GM12878 (cell line): ENCODE results near the gene GNG5. TPM values are rescaled to one million over a fixed set of nuclear protein-coding genes. Genes with fewer than 3 reads are reported as not detected.
A peak's percentile ranks its signal among the peaks of the same experiment; 100 is the strongest.

Experiments used
- ATAC-seq: fragments of 200-7000 bp; cut with Tn5 transposase; 3 replicates; pipeline ENCODE4 v1.9.1; 2020; ENCODE audit warnings: mild to moderate bottlenecking, moderate library complexity
- BruUV-seq: library from RNA; stranded (reverse); fragments of 400-500 nt; replicated peaks from 2 replicates; lab custom pipeline; 2021; lab: Mats Ljungman, UMichigan
- CTCF ChIA-PET: fragments of 300-600 bp; sonication (Branson Sonifier 250); formaldehyde crosslinking; extraction: SDS; loops from one replicate; lab custom pipeline; 2021; ENCODE audit warnings: inconsistent platforms; lab: Yijun Ruan, JAX
- POLR2A ChIA-PET: fragments of 350-600 bp; formaldehyde crosslinking; extraction: SDS; loops from one replicate; lab custom pipeline; 2021; ENCODE audit warnings: inconsistent platforms; lab: Charles Lee
- RAD21 ChIA-PET: fragments of 300-600 bp; sonication (Branson Sonifier 250); formaldehyde crosslinking; loops from one replicate; lab custom pipeline; 2023; ENCODE audit warnings: antibody characterized with exemption; ENCODE audit not compliant: unreplicated experiment; lab: Charles Lee
- SMC1A ChIA-PET: fragments of 300-600 bp; sonication (Branson Sonifier 250); formaldehyde crosslinking; loops from one replicate; lab custom pipeline; 2023; ENCODE audit not compliant: unreplicated experiment, uncharacterized antibody; lab: Charles Lee
- DNase-seq: peaks from one replicate; pipeline ENCODE4 v3.0.0-alpha.2; 2011; ENCODE audit warnings: low read depth, low spot score
- FAIRE-seq: peaks from 3 replicates; lab custom pipeline; 2011; peaks lifted over from hg19 to GRCh38; lab: Jason Lieb, UNC
- H2AFZ ChIP-seq: 2 replicates; pipeline ENCODE4 v1.6.0; 2011; ENCODE audit warnings: low read depth, low read length, control low read depth; ENCODE audit not compliant: control insufficient read depth
- H3K27ac ChIP-seq: 2 replicates; pipeline ENCODE4 v1.5.1; 2011; ENCODE audit warnings: control low read depth; ENCODE audit not compliant: control insufficient read depth, insufficient read depth
- H3K27me3 ChIP-seq, 2 experiments: replicated peaks in 1 of 2; 2 replicates each; pipeline versions ENCODE4 v1.6.0 to v1.6.1; 2011; ENCODE audit warnings: low read length in 1 of 2; ENCODE audit not compliant: control insufficient read depth in 2 of 2, insufficient read depth in 2 of 2
- H3K36me3 ChIP-seq, 2 experiments: 2 replicates each; pipeline ENCODE4 v1.5.1; 2011; ENCODE audit warnings: low read length in 1 of 2; ENCODE audit not compliant: control insufficient read depth in 2 of 2, insufficient read depth in 2 of 2
- H3K4me1 ChIP-seq: 2 replicates; pipeline ENCODE4 v1.6.1; 2011; ENCODE audit warnings: mild to moderate bottlenecking, low read length, moderate library complexity, mixed read lengths; ENCODE audit not compliant: control insufficient read depth, insufficient read depth
- H3K4me2 ChIP-seq: 2 replicates; pipeline ENCODE4 v1.6.0; 2011; ENCODE audit warnings: control low read depth; ENCODE audit not compliant: control insufficient read depth, insufficient read depth
- H3K4me3 ChIP-seq: fragments of 200-600 bp; sonication (generic); 2 replicates; pipeline ENCODE4 v1.5.1; 2016
- H3K79me2 ChIP-seq: 2 replicates; pipeline ENCODE4 v1.6.0; 2011; ENCODE audit warnings: low read length; ENCODE audit not compliant: control insufficient read depth, insufficient read depth
- H3K9ac ChIP-seq: 2 replicates; pipeline ENCODE4 v1.8.0; 2011; ENCODE audit warnings: low read length, control low read depth, mixed read lengths; ENCODE audit not compliant: control insufficient read depth, insufficient read depth
- H3K9me3 ChIP-seq: replicated peaks from 3 replicates; pipeline ENCODE4 v1.5.1; 2011; ENCODE audit warnings: mild to moderate bottlenecking, low read length; ENCODE audit not compliant: control insufficient read depth, insufficient read depth
- H4K20me1 ChIP-seq: 2 replicates; pipeline ENCODE4 v1.6.0; 2011; ENCODE audit not compliant: control insufficient read depth, insufficient read depth
- ATF7 ChIP-seq: fragments of 450-650 bp; IDR thresholded peaks from 2 replicates; pipeline ENCODE4 v1.6.1; 2016; ENCODE audit warnings: low read depth, mild to moderate bottlenecking
- E2F8 ChIP-seq: fragments of 450-650 bp; IDR thresholded peaks from 2 replicates; pipeline ENCODE4 v1.6.1; 2018; ENCODE audit warnings: mild to moderate bottlenecking, low read depth, moderate library complexity; ENCODE audit not compliant: partially characterized antibody
- ETV6 ChIP-seq, 2 experiments: fragments of 450-650 bp in 1 of 2; IDR thresholded peaks in 1 of 2; conservative IDR thresholded peaks in 1 of 2; 2 replicates each; pipeline ENCODE4 v1.6.1; 2014; ENCODE audit warnings: antibody characterized with exemption in 1 of 2, borderline replicate concordance in 1 of 2, low read depth in 1 of 2, mild to moderate bottlenecking in 1 of 2, moderate library complexity in 1 of 2
- MTA2 ChIP-seq: fragments of 450-650 bp; IDR thresholded peaks from 2 replicates; pipeline ENCODE4 v1.6.1; 2016; ENCODE audit warnings: low read depth, mild to moderate bottlenecking, moderate library complexity
- PML ChIP-seq: IDR thresholded peaks from 2 replicates; pipeline ENCODE4 v1.6.1; 2012; ENCODE audit warnings: low read length, inconsistent platforms
- RAD51 ChIP-seq: fragments of 450-650 bp; IDR thresholded peaks from 2 replicates; pipeline ENCODE4 v1.6.1; 2016; ENCODE audit warnings: moderate library complexity, mild to moderate bottlenecking, inconsistent platforms
- TARDBP ChIP-seq: IDR thresholded peaks from 2 replicates; pipeline ENCODE4 v1.6.1; 2016; ENCODE audit warnings: borderline replicate concordance
- WGBS: methylation state at CpG from one replicate; pipeline ENCODE4 v1.1.6; 2016; ENCODE audit warnings: low lambda C conversion rate; ENCODE audit not compliant: insufficient replicate concordance, insufficient coverage; ENCODE audit errors: missing lambda C conversion rate; 5-methylcytosine and 5-hydroxymethylcytosine counted together
- in situ Hi-C: fragments of 300-500 bp; cut with MboI; formaldehyde crosslinking; loops from 9 replicates; pipeline ENCODE4 v1.14.3; 2018; ENCODE audit warnings: mixed read lengths
- intact Hi-C: fragments of 100-400 bp; cut with micrococcal nuclease; formaldehyde crosslinking; loops from one replicate; pipeline ENCODE4 v1.14.2; 2022; ENCODE audit not compliant: unreplicated experiment
- polyA plus RNA-seq, 11 experiments: library from polyadenylated mRNA; depleted of rRNA in 4 of 11; unstranded in 6 of 11; stranded (reverse) in 5 of 11; fragments of >200 nt; fragmentation: Nextera tagmentation in 4 of 11; fragmentation: Illumina TruSeq in 1 of 11; extraction: Ambion mirVana in 4 of 11; extraction: Trizol in 1 of 11; gene quantifications; 1 replicate in 1 of 11; 2 replicates in 10 of 11; pipeline versions ENCODE4 v1.2.1 to v1.2.3, GENCODE V29; 2011 to 2016; ENCODE audit warnings: inconsistent platforms in 2 of 11, missing spikeins in 2 of 11, low read depth in 1 of 11
- total RNA-seq, 4 experiments: library from RNA; depleted of rRNA in 3 of 4; stranded (reverse); fragments of >200 nt in 3 of 4; fragmentation: Illumina TruSeq in 1 of 4; extraction: Trizol in 1 of 4; gene quantifications; 2 replicates each; pipeline versions ENCODE4 v1.2.1 to v1.2.3, GENCODE V29; 2013 to 2021

Gene GNG5
- total and polyA plus RNA-seq, 10 of the 15 experiments (the other 5 are each of a cell fraction or from before 2014, with no cell fraction given), result 69.8 to 613 (median 203) TPM

GRCh38 chr1:84504580-84505492, 1.5 kb downstream of the GNG5 start (continued):
- TF ChIP-seq E2F8 (no peak), TARDBP (no peak), ATF7 (0 out of 2 replicates have a peak, but pooled peaks have one; percentile 9), PML (peak; percentile 65; the same call in 1 of the 2 replicates), MTA2 (no peak)

- H3K36me3 ChIP-seq, result peaks cover 0 to 18% of the 10 kb centered on the region in 2 experiments; a peak in 3 of 4 replicates
- no peak overlapping the region for H3K9ac ChIP-seq
- H3K4me3 ChIP-seq, result no peak overlapping the region; the same call in 1 of the 2 replicates
- intact Hi-C loops, result no loop called here
- H3K79me2 ChIP-seq, result peaks cover 72% of the 10 kb centered on the region
- no peaks in the 10 kb centered on the region; the same call in 2 of the 3 replicates for H3K9me3 ChIP-seq
- SMC1A ChIA-PET, result interaction anchor here (0.6 to 4.8 kb wide), 11 partner anchors 8 to 269 kb away, joined by 3 to 61 read pairs (median 3); partner anchors contain the start of gene RPF1
- DNase-seq (no peak), ATAC-seq (no peak), FAIRE-seq (no peak)
- no peak overlapping the region for H3K27ac ChIP-seq
- peak; percentile 60; the same call in 1 of the 2 replicates for TF ChIP-seq RAD51
- TF ChIP-seq ETV6 (conservative IDR thresholded peaks at IDR 0.05 in 1 of 2, IDR thresholded peaks at IDR 0.05 in 1 of 2; ENCODE audit: borderline replicate concordance in 1 of 2, low read depth in 1 of 2), result no peak
- in situ Hi-C loops, result no loop called here
- POLR2A ChIA-PET, result interaction anchor here (1.5 to 4.7 kb wide), 3 partner anchors 23 to 186 kb away, joined by 5 to 60 read pairs (median 19); partner anchors contain the start of genes CTBS and RPF1
- RAD21 ChIA-PET, result interaction anchor here (1.1 to 2.4 kb wide), 4 partner anchors 13 to 185 kb away, joined by 3 to 13 read pairs (median 5); partner anchors contain the start of gene CTBS
- no peaks in the 10 kb centered on the region for H3K27me3 ChIP-seq
- no peaks in the 10 kb centered on the region for H4K20me1 ChIP-seq
- CTCF ChIA-PET, result interaction anchor here (0.9 to 4.8 kb wide), 2 partner anchors 8 to 22 kb away, joined by 3 to 43 read pairs; partner anchors contain the start of gene RPF1
- peak overlapping the region; percentile 45 for H3K4me2 ChIP-seq
- 23% methylated on average over 5 of the region's 5 CpGs for WGBS
- H3K4me1 ChIP-seq, result no peaks in the 10 kb centered on the region
- H2AFZ ChIP-seq, result no peak overlapping the region
- no TSS peak for BruUV-seq
Observed at GRCh38 chr1:84502927-84503326, 3.5 kb downstream of the GNG5 start.
